ENCODE data around the gene LTBP1.

LTBP1 gene

GRCh38 chr2:33301355-33301754, 354.6 kb downstream of the LTBP1 start:
- in situ Hi-C loops (cut with MboI; ENCODE audit: low sequenced_read_pairs) = no loop called here
- Histone ChIP-seq H3K9me3 (no peaks in the 10 kb centered on the region), H3K4me1 (no peaks in the 10 kb centered on the region), H3K4me3 (no peak overlapping the region), H3K36me3 (replicated peaks) (no peaks in the 10 kb centered on the region), H3K27me3 (ENCODE audit: low read depth) (no peaks in the 10 kb centered on the region)
- no peak for DNase-seq (ENCODE audit: low spot score in 2 of 2)

- Histone ChIP-seq H3K4me1 (no peaks in the 10 kb centered on the region), H3K36me3 (replicated peaks) (no peaks in the 10 kb centered on the region), H3K4me3 (no peak overlapping the region), H3K27me3 (ENCODE audit: low read depth) (no peaks in the 10 kb centered on the region), H3K9me3 (no peaks in the 10 kb centered on the region)
- in situ Hi-C loops (cut with MboI; ENCODE audit: low sequenced_read_pairs) = no loop called here
- no peak for DNase-seq (ENCODE audit: low spot score in 2 of 2)
These were observed 355.6 kb downstream of the LTBP1 start for GRCh38 chr2:33302348-33302747.

- H3K27me3 ChIP-seq (ENCODE audit: low read depth) = no peaks in the 10 kb centered on the region
- DNase-seq (ENCODE audit: low spot score in 2 of 2) = no peak
- in situ Hi-C loops (cut with MboI; ENCODE audit: low sequenced_read_pairs) = no loop called here
- H3K9me3 ChIP-seq = no peaks in the 10 kb centered on the region
- H3K4me3 ChIP-seq = no peak overlapping the region
- H3K4me1 ChIP-seq = no peaks in the 10 kb centered on the region
- no peaks in the 10 kb centered on the region for H3K36me3 ChIP-seq (replicated peaks)
These were observed 357.5 kb downstream of the LTBP1 start for GRCh38 chr2:33304032-33304864.

- H3K36me3 ChIP-seq (replicated peaks) = no peaks in the 10 kb centered on the region
- H3K4me1 ChIP-seq = no peaks in the 10 kb centered on the region
- H3K4me3 ChIP-seq = no peak overlapping the region
- no peaks in the 10 kb centered on the region for H3K27me3 ChIP-seq (ENCODE audit: low read depth)
- H3K9me3 ChIP-seq = no peaks in the 10 kb centered on the region
- DNase-seq (ENCODE audit: low spot score in 2 of 2) = no peak
- in situ Hi-C loops (cut with MboI; ENCODE audit: low sequenced_read_pairs) = no loop called here
These were observed 361.0 kb downstream of the LTBP1 start for GRCh38 chr2:33307659-33308270.

GRCh38 chr2:33312355-33312754, 365.6 kb downstream of the LTBP1 start:
- in situ Hi-C loops (cut with MboI; ENCODE audit: low sequenced_read_pairs) = no loop called here
- no peaks in the 10 kb centered on the region for H3K9me3 ChIP-seq
- no peaks in the 10 kb centered on the region for H3K36me3 ChIP-seq (replicated peaks)
- H3K27me3 ChIP-seq (ENCODE audit: low read depth) = no peaks in the 10 kb centered on the region
- no peak for DNase-seq (ENCODE audit: low spot score in 2 of 2)
- no peak overlapping the region for H3K4me3 ChIP-seq
- H3K4me1 ChIP-seq = no peaks in the 10 kb centered on the region

- H3K4me3 ChIP-seq = no peak overlapping the region
- no peaks in the 10 kb centered on the region for H3K4me1 ChIP-seq
- H3K36me3 ChIP-seq (replicated peaks) = no peaks in the 10 kb centered on the region
- no peak for DNase-seq (ENCODE audit: low spot score in 2 of 2)
- in situ Hi-C loops (cut with MboI; ENCODE audit: low sequenced_read_pairs) = no loop called here
- no peaks in the 10 kb centered on the region for H3K9me3 ChIP-seq
- no peaks in the 10 kb centered on the region for H3K27me3 ChIP-seq (ENCODE audit: low read depth)
These were observed 366.3 kb downstream of the LTBP1 start for GRCh38 chr2:33313039-33313438.

- no peak overlapping the region for H3K4me3 ChIP-seq
- H3K9me3 ChIP-seq = no peaks in the 10 kb centered on the region
- no peaks in the 10 kb centered on the region for H3K4me1 ChIP-seq
- DNase-seq (ENCODE audit: low spot score in 2 of 2) = no peak
- H3K27me3 ChIP-seq (ENCODE audit: low read depth) = no peaks in the 10 kb centered on the region
- in situ Hi-C loops (cut with MboI; ENCODE audit: low sequenced_read_pairs) = no loop called here
- H3K36me3 ChIP-seq (replicated peaks) = no peaks in the 10 kb centered on the region
These were observed 367.8 kb downstream of the LTBP1 start for GRCh38 chr2:33314541-33314940.

GRCh38 chr2:33316328-33316727, 369.6 kb downstream of the LTBP1 start:
- Histone ChIP-seq H3K27me3 (ENCODE audit: low read depth) (no peaks in the 10 kb centered on the region), H3K4me3 (no peak overlapping the region), H3K36me3 (replicated peaks) (no peaks in the 10 kb centered on the region), H3K9me3 (no peaks in the 10 kb centered on the region), H3K4me1 (no peaks in the 10 kb centered on the region)
- in situ Hi-C loops (cut with MboI; ENCODE audit: low sequenced_read_pairs) = no loop called here
- DNase-seq (ENCODE audit: low spot score in 2 of 2) = no peak

- in situ Hi-C loops (cut with MboI; ENCODE audit: low sequenced_read_pairs) = no loop called here
- no peaks in the 10 kb centered on the region for H3K36me3 ChIP-seq (replicated peaks)
- no peak for DNase-seq (ENCODE audit: low spot score in 2 of 2)
These were observed 370.7 kb downstream of the LTBP1 start for GRCh38 chr2:33317369-33318007.

GRCh38 chr2:33318456-33318855, 371.7 kb downstream of the LTBP1 start:
- H3K4me3 ChIP-seq = no peak overlapping the region
- no peaks in the 10 kb centered on the region for H3K4me1 ChIP-seq
- 0 out of 2 replicates have a peak, but pooled peaks cover 3% of the 10 kb centered on the region for H3K27me3 ChIP-seq (ENCODE audit: low read depth)
- no peak for DNase-seq (ENCODE audit: low spot score in 2 of 2)
- no peaks in the 10 kb centered on the region for H3K9me3 ChIP-seq
- in situ Hi-C loops (cut with MboI; ENCODE audit: low sequenced_read_pairs) = no loop called here
- no peaks in the 10 kb centered on the region for H3K36me3 ChIP-seq (replicated peaks)

More at GRCh38 chr2:33317369-33318007, 370.7 kb downstream of the LTBP1 start:
- H3K4me1 ChIP-seq = no peaks in the 10 kb centered on the region
- H3K9me3 ChIP-seq = no peaks in the 10 kb centered on the region
- H3K27me3 ChIP-seq (ENCODE audit: low read depth) = 0 out of 2 replicates have a peak, but pooled peaks cover under 1% of the 10 kb centered on the region
- H3K4me3 ChIP-seq = no peak overlapping the region

GRCh38 chr2:33320573-33320972, 373.8 kb downstream of the LTBP1 start:
- Histone ChIP-seq H3K27me3 (ENCODE audit: low read depth) (0 out of 2 replicates have a peak, but pooled peaks cover 3% of the 10 kb centered on the region), H3K4me3 (no peak overlapping the region), H3K36me3 (replicated peaks) (no peaks in the 10 kb centered on the region), H3K9me3 (no peaks in the 10 kb centered on the region), H3K4me1 (no peaks in the 10 kb centered on the region)
- no peak for DNase-seq (ENCODE audit: low spot score in 2 of 2)
- in situ Hi-C loops (cut with MboI; ENCODE audit: low sequenced_read_pairs) = no loop called here

GRCh38 chr2:33321236-33321771, 374.6 kb downstream of the LTBP1 start:
- H3K36me3 ChIP-seq (replicated peaks) = no peaks in the 10 kb centered on the region
- no peak overlapping the region for H3K4me3 ChIP-seq
- DNase-seq (ENCODE audit: low spot score in 2 of 2) = no peak
- H3K27me3 ChIP-seq (ENCODE audit: low read depth) = 0 out of 2 replicates have a peak, but pooled peaks cover 3% of the 10 kb centered on the region
- no peaks in the 10 kb centered on the region for H3K4me1 ChIP-seq
- in situ Hi-C loops (cut with MboI; ENCODE audit: low sequenced_read_pairs) = no loop called here
- H3K9me3 ChIP-seq = no peaks in the 10 kb centered on the region

- in situ Hi-C loops (cut with MboI; ENCODE audit: low sequenced_read_pairs) = no loop called here
- Histone ChIP-seq H3K9me3 (no peaks in the 10 kb centered on the region), H3K4me1 (no peaks in the 10 kb centered on the region), H3K36me3 (replicated peaks) (no peaks in the 10 kb centered on the region), H3K27me3 (ENCODE audit: low read depth) (0 out of 2 replicates have a peak, but pooled peaks cover 3% of the 10 kb centered on the region), H3K4me3 (no peak overlapping the region)
- no peak for DNase-seq (ENCODE audit: low spot score in 2 of 2)
These were observed 375.2 kb downstream of the LTBP1 start for GRCh38 chr2:33321876-33322483.

Measured in HAP-1 (cell line).